DOHH2 (cell line): ENCODE measurements around the gene LRRC42.
"Not testable (repeated sequence)": the region's sequence is repeated elsewhere in the genome, so short reads cannot be mapped to it uniquely, and the experiment has no call there.

ENCODE experiments used
- H3F3A ChIP-seq: fragments of 200-600 bp; sonication (generic), shearing (Covaris generic); 2 replicates; pipeline ENCODE4 v1.6.0; 2016; ENCODE audit warnings: antibody characterized with exemption, mild to moderate bottlenecking; ENCODE audit not compliant: control insufficient read depth, insufficient read depth
- H3K27ac ChIP-seq: fragments of 200-600 bp; sonication (generic); 2 replicates; pipeline ENCODE4 v1.5.1; 2014; ENCODE audit warnings: low read depth, mild to moderate bottlenecking, low read length, moderate library complexity
- H3K27me3 ChIP-seq: fragments of 200-600 bp; sonication (generic); 2 replicates; pipeline ENCODE4 v1.6.1; 2014; ENCODE audit warnings: mild to moderate bottlenecking, low read length, mixed read lengths; ENCODE audit not compliant: control insufficient read depth
- H3K36me3 ChIP-seq: fragments of 200-600 bp; sonication (generic); 2 replicates; pipeline ENCODE4 v1.6.1; 2014; ENCODE audit warnings: mild to moderate bottlenecking, low read length, moderate library complexity, mixed read lengths; ENCODE audit not compliant: control insufficient read depth
- H3K4me1 ChIP-seq: fragments of 200-600 bp; sonication (generic); 2 replicates; pipeline ENCODE4 v1.6.1; 2014; ENCODE audit warnings: mild to moderate bottlenecking, low read length, mixed read lengths; ENCODE audit not compliant: control insufficient read depth
- H3K4me2 ChIP-seq: fragments of 200-600 bp; sonication (generic); 2 replicates; pipeline ENCODE4 v1.6.0; 2014; ENCODE audit warnings: mild to moderate bottlenecking, low read length, moderate library complexity
- H3K4me3 ChIP-seq: fragments of 200-600 bp; sonication (generic); 2 replicates; pipeline ENCODE4 v1.5.1; 2014; ENCODE audit warnings: mild to moderate bottlenecking, low read length, mixed read lengths
- H3K79me2 ChIP-seq: fragments of 200-600 bp; sonication (generic); 2 replicates; pipeline ENCODE4 v1.6.1; 2014; ENCODE audit warnings: mild to moderate bottlenecking, low read length, mixed read lengths; ENCODE audit not compliant: control insufficient read depth
- H3K9me2 ChIP-seq: fragments of 200-600 bp; sonication (generic); replicated peaks from 2 replicates; pipeline ENCODE4 v1.6.1; 2014; ENCODE audit warnings: mild to moderate bottlenecking, low read length, mixed read lengths; ENCODE audit not compliant: control insufficient read depth
- H3K9me3 ChIP-seq: fragments of 200-600 bp; sonication (generic); 2 replicates; pipeline ENCODE4 v1.6.1; 2014; ENCODE audit warnings: antibody characterized with exemption, low read length, mixed read lengths; ENCODE audit not compliant: control insufficient read depth, insufficient read depth
- H4K20me1 ChIP-seq: fragments of 200-600 bp; sonication (generic); 2 replicates; pipeline ENCODE4 v1.6.0; 2014; ENCODE audit warnings: low read depth, mild to moderate bottlenecking, antibody characterized with exemption, low read length, moderate library complexity; ENCODE audit not compliant: control insufficient read depth, insufficient read depth
- CTCF ChIP-seq: fragments of 200-600 bp; sonication (generic); IDR thresholded peaks from one replicate; pipeline ENCODE4 v1.5.1; 2014; ENCODE audit warnings: antibody characterized with exemption, mild to moderate bottlenecking, low read depth, low read length; ENCODE audit not compliant: poor library complexity, severe bottlenecking
- EZH2phosphoT487 ChIP-seq: fragments of 200-600 bp; sonication (generic); IDR thresholded peaks from 2 replicates; pipeline ENCODE4 v1.6.1; 2017; ENCODE audit warnings: borderline replicate concordance, mild to moderate bottlenecking, antibody characterized with exemption, low read length, moderate library complexity, mixed read lengths

The LRRC42 gene

GRCh38 chr1:54002544-54003248 lies 56.5 kb downstream of the LRRC42 start:
- H3K9me3 ChIP-seq, result no peaks in the 10 kb centered on the region
- H3K27me3 ChIP-seq, result no peaks in the 10 kb centered on the region
- TF ChIP-seq CTCF, result no peak
- no peak for TF ChIP-seq EZH2phosphoT487
- H3K4me1 ChIP-seq, result no peaks in the 10 kb centered on the region
- no peak overlapping the region for H3K4me3 ChIP-seq
- H3K36me3 ChIP-seq, result no peaks in the 10 kb centered on the region
- no peaks in the 10 kb centered on the region for H3K79me2 ChIP-seq
- H3K27ac ChIP-seq, result no peak overlapping the region
- H3K9me2 ChIP-seq, result no peaks in the 10 kb centered on the region
- H3K4me2 ChIP-seq, result no peak overlapping the region
- no peaks in the 10 kb centered on the region for H4K20me1 ChIP-seq
- no peaks in the 10 kb centered on the region for H3F3A ChIP-seq

- Histone ChIP-seq H3K4me2 (no peak overlapping the region), H3F3A (no peaks in the 10 kb centered on the region), H3K4me3 (no peak overlapping the region), H3K27me3 (no peaks in the 10 kb centered on the region), H3K79me2 (no peaks in the 10 kb centered on the region), H3K9me2 (no peaks in the 10 kb centered on the region), H3K27ac (no peak overlapping the region), H3K4me1 (no peaks in the 10 kb centered on the region), H3K36me3 (no peaks in the 10 kb centered on the region), H4K20me1 (no peaks in the 10 kb centered on the region), H3K9me3 (no peaks in the 10 kb centered on the region)
- no peak for TF ChIP-seq CTCF
- TF ChIP-seq EZH2phosphoT487, result no peak
Observed at GRCh38 chr1:54003249-54003646, 57.1 kb downstream of the LRRC42 start.

DNA sequence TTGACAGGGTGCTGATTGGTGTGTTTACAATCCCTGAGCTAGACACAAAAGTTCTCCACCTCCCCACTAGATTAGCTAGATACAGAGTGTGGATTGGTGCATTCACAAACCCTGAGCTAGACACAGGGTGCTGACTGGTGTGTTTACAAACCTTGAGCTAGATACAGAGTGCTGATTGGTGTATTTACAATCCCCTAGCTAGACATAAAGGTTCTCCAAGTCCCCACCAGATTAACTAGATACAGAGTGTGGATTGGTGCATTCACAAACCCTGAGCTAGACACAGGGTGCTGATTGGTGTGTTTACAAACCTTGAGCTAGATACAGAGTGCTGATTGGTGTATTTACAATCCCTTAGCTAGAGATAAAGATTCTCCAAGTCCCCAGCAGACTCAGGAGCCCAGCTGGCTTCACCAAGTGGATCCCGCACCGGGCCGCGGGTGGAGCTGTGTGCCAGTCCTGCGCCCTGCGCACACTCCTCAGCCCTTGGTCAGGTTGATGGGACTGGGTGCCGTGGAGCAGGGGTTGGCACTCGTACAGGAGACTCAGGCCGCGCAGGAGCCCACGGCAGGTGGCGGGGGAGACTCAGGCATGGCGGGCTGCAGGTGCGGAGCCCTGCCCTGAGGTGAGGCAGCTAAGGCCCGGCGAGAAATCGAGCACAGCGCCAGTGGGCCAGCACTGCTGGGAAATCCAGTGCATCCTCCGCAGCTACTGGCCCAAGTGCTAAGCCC lies 57.8 kb downstream of the LRRC42 start:
- H3F3A ChIP-seq, H3K36me3 ChIP-seq, H3K4me2 ChIP-seq, H3K4me3 ChIP-seq, H3K27me3 ChIP-seq, H3K9me3 ChIP-seq, H3K4me1 ChIP-seq, H4K20me1 ChIP-seq, H3K79me2 ChIP-seq, H3K27ac ChIP-seq, H3K9me2 ChIP-seq: not testable (repeated sequence)

- no peaks in the 10 kb centered on the region for H3F3A ChIP-seq
- H3K4me3 ChIP-seq, result no peak overlapping the region
- H3K9me3 ChIP-seq, result no peaks in the 10 kb centered on the region
- H3K4me1 ChIP-seq, result no peaks in the 10 kb centered on the region
- no peaks in the 10 kb centered on the region for H3K27me3 ChIP-seq
- no peak overlapping the region for H3K27ac ChIP-seq
- no peaks in the 10 kb centered on the region for H3K9me2 ChIP-seq
- TF ChIP-seq CTCF (no peak), EZH2phosphoT487 (no peak)
- H3K4me2 ChIP-seq, result no peak overlapping the region
- no peaks in the 10 kb centered on the region for H4K20me1 ChIP-seq
- H3K79me2 ChIP-seq, result no peaks in the 10 kb centered on the region
- no peaks in the 10 kb centered on the region for H3K36me3 ChIP-seq
Observed at GRCh38 chr1:54004481-54005049, 58.4 kb downstream of the LRRC42 start.
